HepG2 (cell line): ENCODE results near the gene MGAT5. TPM values are rescaled to one million over a fixed set of nuclear protein-coding genes. Genes with fewer than 3 reads are reported as not detected.

Source experiments
- ATAC-seq: fragments of 200-7000 bp; cut with Tn5 transposase; 3 replicates; pipeline ENCODE4 v1.9.1; 2020; ENCODE audit warnings: mild to moderate bottlenecking, moderate library complexity
- BruUV-seq: library from RNA; stranded (reverse); fragments of 400-500 nt; replicated peaks from 2 replicates; lab custom pipeline; 2021; lab: Mats Ljungman, UMichigan
- CTCF ChIA-PET: fragments of 300-600 bp; formaldehyde crosslinking; extraction: SDS; loops from one replicate; lab custom pipeline; 2021; ENCODE audit warnings: low total read pairs, inconsistent platforms, low intra/inter-chr PET ratio; lab: Yijun Ruan, JAX
- POLR2A ChIA-PET: fragments of 350-600 bp; sonication (Branson Sonifier 250); formaldehyde crosslinking; loops from one replicate; lab custom pipeline; 2020; ENCODE audit warnings: antibody characterized with exemption, inconsistent platforms; lab: Yijun Ruan, JAX
- DNase-seq: peaks from one replicate; pipeline ENCODE4 v3.0.0-alpha.2; 2015; ENCODE audit warnings: low spot score
- FAIRE-seq: peaks from 3 replicates; lab custom pipeline; 2011; peaks lifted over from hg19 to GRCh38; lab: Jason Lieb, UNC
- H2AFZ ChIP-seq: one replicate; pipeline ENCODE4 v1.6.1; 2011; ENCODE audit warnings: low read length, inconsistent platforms
- H3K27ac ChIP-seq: fragments of 300-600 bp; 3 replicates; pipeline ENCODE4 v1.8.0; 2011; ENCODE audit warnings: mixed run types, mild to moderate bottlenecking, mixed read lengths, low read length, inconsistent platforms; ENCODE audit not compliant: insufficient read depth; ENCODE audit errors: extremely low read length
- H3K27me3 ChIP-seq, 2 experiments: fragments of 200-600 bp in 1 of 2; 2 replicates in 1 of 2; 3 replicates in 1 of 2; pipeline versions ENCODE4 v1.6.0 to v1.8.0; 2011; ENCODE audit warnings: low read length in 2 of 2, mild to moderate bottlenecking in 2 of 2, moderate library complexity in 2 of 2, inconsistent platforms in 1 of 2; ENCODE audit not compliant: insufficient read depth in 2 of 2, control insufficient read depth in 1 of 2
- H3K36me3 ChIP-seq, 2 experiments: fragments of 200-600 bp in 1 of 2; replicated peaks in 1 of 2; 2 replicates in 1 of 2; 3 replicates in 1 of 2; pipeline versions ENCODE4 v1.5.1 to v1.8.0; 2011; ENCODE audit warnings: low read length in 2 of 2, inconsistent platforms in 1 of 2; ENCODE audit not compliant: insufficient read depth in 2 of 2, control insufficient read depth in 1 of 2
- H3K4me1 ChIP-seq: 2 replicates; pipeline ENCODE4 v1.5.1; 2012; ENCODE audit warnings: low read length, inconsistent platforms; ENCODE audit not compliant: insufficient read depth
- H3K4me2 ChIP-seq: 2 replicates; pipeline ENCODE4 v1.6.0; 2011; ENCODE audit warnings: low read depth, low read length, inconsistent platforms
- H3K4me3 ChIP-seq, 3 experiments: fragments of 200-600 bp in 1 of 3; sonication (generic), shearing (Covaris generic) in 1 of 3; replicated peaks in 1 of 3; 2 replicates each; pipeline ENCODE4 v1.5.1; 2011 to 2016; ENCODE audit warnings: low read length in 3 of 3, inconsistent platforms in 2 of 3, low read depth in 2 of 3, mild to moderate bottlenecking in 2 of 3, control low read depth in 1 of 3, mixed read lengths in 1 of 3; ENCODE audit not compliant: insufficient read depth in 1 of 3
- H3K79me2 ChIP-seq: one replicate; pipeline ENCODE4 v1.6.1; 2011; ENCODE audit warnings: low read length, inconsistent platforms; ENCODE audit not compliant: insufficient read depth
- H3K9ac ChIP-seq: 2 replicates; pipeline ENCODE4 v1.6.0; 2011; ENCODE audit warnings: mild to moderate bottlenecking, low read depth, low read length, inconsistent platforms; ENCODE audit not compliant: insufficient read depth
- H3K9me3 ChIP-seq: 2 replicates; pipeline ENCODE4 v1.5.1; 2012; ENCODE audit warnings: mild to moderate bottlenecking, low read length
- H4K20me1 ChIP-seq: 2 replicates; pipeline ENCODE4 v1.6.0; 2011; ENCODE audit warnings: inconsistent platforms, mild to moderate bottlenecking, low read length, moderate library complexity; ENCODE audit not compliant: insufficient read depth
- FOXA1 ChIP-seq, 2 experiments: fragments of 450-650 bp in 1 of 2; sonication (generic) in 1 of 2; formaldehyde crosslinking in 1 of 2; IDR thresholded peaks; 2 replicates each; pipeline versions ENCODE4 v1.4.0 to v1.6.1; 2016 to 2020; ENCODE audit warnings: missing genetic modification reagents in 1 of 2
- GTF2F1 ChIP-seq: fragments of 150-350 bp; IDR thresholded peaks from 2 replicates; pipeline ENCODE4 v1.6.1; 2014; ENCODE audit warnings: low read length
- HIC2 ChIP-seq: sonication (generic); formaldehyde crosslinking; IDR thresholded peaks from 2 replicates; pipeline ENCODE4 v1.9.0; 2022; ENCODE audit warnings: low read depth, missing genetic modification reagents
- KAT2B ChIP-seq: fragments of 150-350 bp; IDR thresholded peaks from 2 replicates; pipeline ENCODE4 v1.6.1; 2014; ENCODE audit warnings: low read depth, low read length, borderline replicate concordance
- MAFG ChIP-seq: sonication (generic); formaldehyde crosslinking; IDR thresholded peaks from 2 replicates; pipeline ENCODE4 v1.5.1; 2020; ENCODE audit warnings: mild to moderate bottlenecking, missing genetic modification reagents
- REST ChIP-seq, 2 experiments: IDR thresholded peaks; 2 replicates each; pipeline ENCODE4 v1.6.1; 2011 to 2012; ENCODE audit warnings: low read length in 2 of 2, borderline replicate concordance in 1 of 2, low read depth in 1 of 2, mild to moderate bottlenecking in 1 of 2, moderate library complexity in 1 of 2
- RFX5 ChIP-seq: IDR thresholded peaks from 2 replicates; pipeline ENCODE4 v1.6.1; 2011; ENCODE audit warnings: low read depth, low read length, improper control_type of control experiment
- SP2 ChIP-seq: sonication (generic); formaldehyde crosslinking; IDR thresholded peaks from 2 replicates; pipeline ENCODE4 v1.5.1; 2020; ENCODE audit warnings: mild to moderate bottlenecking, missing genetic modification reagents
- ZMYM3 ChIP-seq: sonication (generic); formaldehyde crosslinking; IDR thresholded peaks from 2 replicates; pipeline ENCODE4 v1.5.1; 2020; ENCODE audit warnings: mild to moderate bottlenecking, missing genetic modification reagents
- ZNF512 ChIP-seq: sonication (generic); formaldehyde crosslinking; IDR thresholded peaks from 2 replicates; pipeline ENCODE4 v1.4.0; 2020; ENCODE audit warnings: mild to moderate bottlenecking, missing genetic modification reagents
- ZNF850 ChIP-seq: sonication (generic); formaldehyde crosslinking; conservative IDR thresholded peaks from 2 replicates; pipeline ENCODE4 v1.9.0; 2021; ENCODE audit warnings: mild to moderate bottlenecking, missing genetic modification reagents
- WGBS: methylation state at CpG from one replicate; pipeline ENCODE4 v1.1.6; 2017; ENCODE audit warnings: low lambda C conversion rate; 5-methylcytosine and 5-hydroxymethylcytosine counted together
- in situ Hi-C: cut with HindIII; loops from 2 replicates; pipeline ENCODE4 v1.10.0; 2017; ENCODE audit warnings: low pct_unique_long_range_greater_than_20kb; ENCODE audit not compliant: extremely low pct_ligation_motif_present
- intact Hi-C: fragments of 100-400 bp; cut with micrococcal nuclease; formaldehyde crosslinking; loops from one replicate; pipeline ENCODE4 v1.10.0; 2022; ENCODE audit not compliant: unreplicated experiment
- polyA plus RNA-seq, 8 experiments: library from polyadenylated mRNA; depleted of rRNA in 3 of 8; stranded (reverse) in 7 of 8; unstranded in 1 of 8; fragments of >200 nt; fragmentation: Illumina TruSeq in 4 of 8; extraction: Trizol in 4 of 8; gene quantifications; 2 replicates each; pipeline versions ENCODE4 v1.2.1 to v1.2.3, GENCODE V29; 2011 to 2016; ENCODE audit warnings: low read depth in 4 of 8, missing spikeins in 1 of 8, mixed read lengths in 1 of 8; ENCODE audit not compliant: insufficient read depth in 1 of 8
- total RNA-seq, 5 experiments: library from RNA; depleted of rRNA; stranded (reverse); fragments of >200 nt; fragmentation: Illumina TruSeq; extraction: Trizol; gene quantifications; 2 replicates each; pipeline ENCODE4 v1.2.3, GENCODE V29; 2016; ENCODE audit warnings: low read depth in 1 of 5

MGAT5 gene
- total and polyA plus RNA-seq, 2 of the 13 experiments (the other 11 are each of a cell fraction or from before 2014, with no cell fraction given) = 33.1 to 60.2 TPM

GRCh38 chr2:134461511-134461910 is 207.6 kb downstream of the MGAT5 start:
- no peak overlapping the region for H2AFZ ChIP-seq
- intact Hi-C loops = loop anchor here (2.0 to 10.0 kb wide), 2 partner anchors 243 to 437 kb away; no protein-coding TSS in a partner anchor
- no peak for DNase-seq
- no TSS peak for BruUV-seq
- H3K36me3 ChIP-seq = no peaks in the 10 kb centered on the region
- H3K4me2 ChIP-seq = no peak overlapping the region
- CTCF ChIA-PET = interaction anchor here (1.9 kb wide), 1 partner anchor 317 kb away, joined by 7 read pairs; no protein-coding TSS in a partner anchor
- 49% methylated on average over 6 of the region's 6 CpGs for WGBS
- H3K9me3 ChIP-seq = no peaks in the 10 kb centered on the region
- peak; percentile 85 for TF ChIP-seq RFX5
- no peak for TF ChIP-seq ZNF850 (CRISPR knock-in tag)
- TF ChIP-seq, all 625 proteins: peak for 1
- peaks cover 42% of the 10 kb centered on the region for H3K4me1 ChIP-seq
- no peaks in the 10 kb centered on the region for H3K79me2 ChIP-seq
- H4K20me1 ChIP-seq = no peaks in the 10 kb centered on the region
- no peak overlapping the region for H3K4me3 ChIP-seq
- POLR2A ChIA-PET = no interaction called here
- no peak overlapping the region for H3K27ac ChIP-seq
- in situ Hi-C loops = loop anchor here (5.0 kb wide), 2 partner anchors 321 to 436 kb away; no protein-coding TSS in a partner anchor
- peaks cover 0 to 3% of the 10 kb centered on the region in 2 experiments; a peak in 3 of 5 replicates for H3K27me3 ChIP-seq
- ATAC-seq (no peak), FAIRE-seq (no peak)
- H3K9ac ChIP-seq = no peak overlapping the region

- no TSS peak for BruUV-seq
- in situ Hi-C loops = loop anchor here (5.0 kb wide), 2 partner anchors 320 to 435 kb away; no protein-coding TSS in a partner anchor
- no peaks in the 10 kb centered on the region for H3K79me2 ChIP-seq
- H3K4me3 ChIP-seq = no peak overlapping the region
- no peaks in the 10 kb centered on the region for H3K36me3 ChIP-seq
- no peak overlapping the region for H3K9ac ChIP-seq
- ATAC-seq (no peak), DNase-seq (no peak), FAIRE-seq (no peak)
- H3K4me2 ChIP-seq = no peak overlapping the region
- CTCF ChIA-PET = no interaction called here
- no peak overlapping the region for H3K27ac ChIP-seq
- H3K4me1 ChIP-seq = peaks cover 37% of the 10 kb centered on the region
- intact Hi-C loops = loop anchor here (10.0 kb wide), 1 partner anchor 243 kb away; no protein-coding TSS in a partner anchor
- POLR2A ChIA-PET = no interaction called here
- no peak overlapping the region for H2AFZ ChIP-seq
- no peaks in the 10 kb centered on the region for H4K20me1 ChIP-seq
- no peaks in the 10 kb centered on the region for H3K9me3 ChIP-seq
- peaks cover 3 to 4% of the 10 kb centered on the region in 2 experiments; a peak in 4 of 5 replicates for H3K27me3 ChIP-seq
- 76% methylated on average over 6 of the region's 6 CpGs for WGBS
- TF ChIP-seq KAT2B (no peak), GTF2F1 (no peak), MAFG (CRISPR knock-in tag) (no peak), REST (IDR thresholded peaks at IDR 0.05; ENCODE audit: borderline replicate concordance in 1 of 2, low read depth in 1 of 2, low read length in 2 of 2) (no peak), SP2 (CRISPR knock-in tag) (no peak), FOXA1 (IDR thresholded peaks at IDR 0.05) (no peak), FOXA1 (CRISPR knock-in tag; IDR thresholded peaks at IDR 0.05) (no peak), ZNF512 (CRISPR knock-in tag) (no peak), HIC2 (CRISPR knock-in tag) (no peak), ZMYM3 (CRISPR knock-in tag) (no peak)
Observed at GRCh38 chr2:134462275-134462674, 208.4 kb downstream of the MGAT5 start.
